ENCODE data around the gene GNG7.

GRCh38 chr19:2652504-2653099 lies 49.9 kb downstream of the GNG7 start:
- no peak for TF ChIP-seq EZH2phosphoT487 (IDR thresholded peaks at IDR 0.05; ENCODE audit: borderline replicate concordance)
- TF ChIP-seq CTCF (conservative IDR thresholded peaks at IDR 0.05; ENCODE audit: low read length), result no peak
